ENCODE data around the gene KRTAP10-4. TPM values are rescaled to one million over a fixed set of nuclear protein-coding genes. Genes with fewer than 3 reads are reported as not detected.

KRTAP10-4 gene
- total and polyA plus RNA-seq, 2 donors (not counting 3 experiments of a cell fraction or from before 2014, with no cell fraction given): not detected

- BruUV-seq (replicated peaks): no TSS peak
- ChIA-PET POLR2A (no interaction called here), CTCF (interaction anchor here (0.9 kb wide), 1 partner anchor 225 kb away, joined by 3 read pairs; no protein-coding TSS in a partner anchor)
- Histone ChIP-seq H3K79me2 (ENCODE audit: control insufficient read depth, insufficient read depth, low read length) (no peaks in the 10 kb centered on the region), H3K4me3 (replicated peaks in 1 of 3; ENCODE audit: insufficient read depth in 1 of 3, low read depth in 1 of 3, low read length in 3 of 3) (no peak overlapping the region), H3K27ac (ENCODE audit: insufficient read depth, low read depth, low read length) (no peak overlapping the region), H3K9ac (replicated peaks; ENCODE audit: extremely low read depth, insufficient read depth, low read length) (no peak overlapping the region), H3K27me3 (ENCODE audit: control insufficient read depth in 2 of 2, insufficient read depth in 2 of 2, low read length in 2 of 2) (peaks cover 0 to 3% of the 10 kb centered on the region in 2 experiments), H4K20me1 (replicated peaks; ENCODE audit: control insufficient read depth, extremely low read depth, insufficient read depth, low read length) (no peaks in the 10 kb centered on the region), H2AFZ (ENCODE audit: low read depth, low read length) (no peak overlapping the region), H3K9me3 (replicated peaks; ENCODE audit: control insufficient read depth, insufficient read depth, low read length) (no peaks in the 10 kb centered on the region), H3K9me1 (replicated peaks; ENCODE audit: control insufficient read depth, extremely low read depth, insufficient read depth, low read length) (no peaks in the 10 kb centered on the region), H3K36me3 (ENCODE audit: control insufficient read depth in 2 of 2, extremely low read depth in 1 of 2, insufficient read depth in 2 of 2, low read length in 2 of 2) (no peaks in the 10 kb centered on the region), H3K4me2 (ENCODE audit: insufficient read depth, low read length) (no peak overlapping the region), H3K4me1 (ENCODE audit: control insufficient read depth, extremely low read depth, insufficient read depth, low read length) (no peaks in the 10 kb centered on the region)
- TF ChIP-seq MYC (IDR thresholded peaks at IDR 0.05; ENCODE audit: low read depth, low read length) (no peak), GATA2 (IDR thresholded peaks at IDR 0.05; ENCODE audit: insufficient read depth, insufficient read length, low read depth, low read length) (no peak), JUN (IDR thresholded peaks at IDR 0.05; ENCODE audit: borderline replicate concordance, insufficient read depth, insufficient read length, low read depth) (no peak), CTCF (IDR thresholded peaks at IDR 0.05; ENCODE audit: extremely low read depth in 1 of 2, insufficient read depth in 1 of 2, low read depth in 1 of 2, low read length in 2 of 2) (no peak), EZH2 (IDR thresholded peaks at IDR 0.05; ENCODE audit: borderline replicate concordance, low read depth, low read length, severe bottlenecking) (no peak), POLR2A (IDR thresholded peaks at IDR 0.05; ENCODE audit: low read depth, low read length) (no peak), FOS (IDR thresholded peaks at IDR 0.05; ENCODE audit: borderline replicate concordance, insufficient read depth, low read length) (no peak)
- FAIRE-seq: no peak
- dilution Hi-C loops (cut with MboI; ENCODE audit: extremely low pct_ligation_motif_present, low sequenced_read_pairs): no loop called here
- intact Hi-C loops (cut with micrococcal nuclease): no loop called here
- DNase-seq (ENCODE audit: low read depth, low spot score): no peak
These were observed 5.9 kb upstream of the KRTAP10-4 start for GRCh38 chr21:44567481-44568171.

All from endothelial cell of umbilical vein (primary cell).